GM19395 (cell line): ENCODE results near the gene DGAT2.

ENCODE experiments used
- ATAC-seq: cut with Tn5 transposase; IDR thresholded peaks from one replicate; pipeline ENCODE4 v1.9.1; 2021; ENCODE audit warnings: mild to moderate bottlenecking, moderate library complexity; ENCODE audit not compliant: unreplicated experiment

The DGAT2 gene

GRCh38 chr11:75800728-75801361 is 32.3 kb downstream of the DGAT2 start:
- ATAC-seq = no peak

GRCh38 chr11:75801362-75802020 is 32.9 kb downstream of the DGAT2 start:
- no peak for ATAC-seq

- ATAC-seq = no peak
These were observed 33.7 kb downstream of the DGAT2 start for GRCh38 chr11:75802021-75802912.

GRCh38 chr11:75802913-75803820 is 34.6 kb downstream of the DGAT2 start:
- no peak for ATAC-seq

- ATAC-seq = no peak
These were observed 40.5 kb downstream of the DGAT2 start for GRCh38 chr11:75809111-75809510.

GRCh38 chr11:75809991-75810390 is 41.4 kb downstream of the DGAT2 start:
- no peak for ATAC-seq

GRCh38 chr11:75810637-75811390 is 42.2 kb downstream of the DGAT2 start:
- no peak for ATAC-seq

- no peak for ATAC-seq
These were observed 42.9 kb downstream of the DGAT2 start for GRCh38 chr11:75811485-75811884.

GRCh38 chr11:75812542-75813040 is 44.0 kb downstream of the DGAT2 start:
- no peak for ATAC-seq

- ATAC-seq = no peak
These were observed 44.5 kb downstream of the DGAT2 start for GRCh38 chr11:75813124-75813523.

- ATAC-seq = no peak
These were observed 45.1 kb downstream of the DGAT2 start for GRCh38 chr11:75813622-75814039.

- ATAC-seq = peak; percentile 31
These were observed 45.7 kb downstream of the DGAT2 start for GRCh38 chr11:75814363-75814676.

GRCh38 chr11:75814677-75815344 is 46.2 kb downstream of the DGAT2 start, which contains the start of gene UVRAG:
UVRAG (plus strand) TSS chr11:75815210; CDS start chr11:75815408, 198 bp downstream.
- ATAC-seq = peak; percentile 76

- peak; percentile 21 for ATAC-seq
These were observed 47.0 kb downstream of the DGAT2 start for GRCh38 chr11:75815345-75816168.

GRCh38 chr11:75816561-75817239 is 48.1 kb downstream of the DGAT2 start:
- no peak for ATAC-seq

GRCh38 chr11:75820645-75821044 is 52.1 kb downstream of the DGAT2 start:
- ATAC-seq = no peak

- ATAC-seq = no peak
These were observed 52.6 kb downstream of the DGAT2 start for GRCh38 chr11:75821202-75821601.

GRCh38 chr11:75822541-75822940 is 54.0 kb downstream of the DGAT2 start:
- no peak for ATAC-seq
